Chondrocyte (in vitro differentiated cells): ENCODE measurements around the gene HAX1. TPM values are rescaled to one million over a fixed set of nuclear protein-coding genes. Genes with fewer than 3 reads are reported as not detected.

ENCODE experiments used
- DNase-seq: peaks from one replicate; pipeline ENCODE4 v3.0.0; 2021; ENCODE audit warnings: mixed read lengths, low spot score
- H3K27ac Mint-ChIP-seq: one replicate; pipeline ENCODE4 v1.8.0; 2021; ENCODE audit warnings: mild to moderate bottlenecking, moderate library complexity, mixed read lengths; ENCODE audit not compliant: unreplicated experiment
- H3K27me3 Mint-ChIP-seq: 2 replicates; pipeline ENCODE4 v1.8.0; 2021; ENCODE audit warnings: low read depth, mixed read lengths
- H3K36me3 Mint-ChIP-seq: 2 replicates; pipeline ENCODE4 v1.8.0; 2021; ENCODE audit warnings: low read depth, mixed read lengths
- H3K4me1 Mint-ChIP-seq: 2 replicates; pipeline ENCODE4 v1.8.0; 2021; ENCODE audit warnings: low read depth, mild to moderate bottlenecking, mixed read lengths
- H3K4me3 Mint-ChIP-seq: one replicate; pipeline ENCODE4 v1.8.0; 2021; ENCODE audit warnings: mild to moderate bottlenecking, moderate library complexity, mixed read lengths; ENCODE audit not compliant: unreplicated experiment
- H3K9me3 Mint-ChIP-seq: 2 replicates; pipeline ENCODE4 v1.8.0; 2021; ENCODE audit warnings: low read depth, mixed read lengths
- total RNA-seq: library from RNA; stranded (reverse); gene quantifications from 3 replicates; pipeline ENCODE4 v1.2.1, GENCODE V29; 2021
- TF ChIP-seq, protein P1 (sequence below): fragments of 200-600 bp; sonication (generic); IDR thresholded peaks from 2 replicates; pipeline ENCODE4 v1.5.0; 2021; ENCODE audit warnings: antibody characterized with exemption, mild to moderate bottlenecking, moderate library complexity

HAX1 gene
- total RNA-seq, 1 donor from 2014 or later: 104 TPM

DNA sequence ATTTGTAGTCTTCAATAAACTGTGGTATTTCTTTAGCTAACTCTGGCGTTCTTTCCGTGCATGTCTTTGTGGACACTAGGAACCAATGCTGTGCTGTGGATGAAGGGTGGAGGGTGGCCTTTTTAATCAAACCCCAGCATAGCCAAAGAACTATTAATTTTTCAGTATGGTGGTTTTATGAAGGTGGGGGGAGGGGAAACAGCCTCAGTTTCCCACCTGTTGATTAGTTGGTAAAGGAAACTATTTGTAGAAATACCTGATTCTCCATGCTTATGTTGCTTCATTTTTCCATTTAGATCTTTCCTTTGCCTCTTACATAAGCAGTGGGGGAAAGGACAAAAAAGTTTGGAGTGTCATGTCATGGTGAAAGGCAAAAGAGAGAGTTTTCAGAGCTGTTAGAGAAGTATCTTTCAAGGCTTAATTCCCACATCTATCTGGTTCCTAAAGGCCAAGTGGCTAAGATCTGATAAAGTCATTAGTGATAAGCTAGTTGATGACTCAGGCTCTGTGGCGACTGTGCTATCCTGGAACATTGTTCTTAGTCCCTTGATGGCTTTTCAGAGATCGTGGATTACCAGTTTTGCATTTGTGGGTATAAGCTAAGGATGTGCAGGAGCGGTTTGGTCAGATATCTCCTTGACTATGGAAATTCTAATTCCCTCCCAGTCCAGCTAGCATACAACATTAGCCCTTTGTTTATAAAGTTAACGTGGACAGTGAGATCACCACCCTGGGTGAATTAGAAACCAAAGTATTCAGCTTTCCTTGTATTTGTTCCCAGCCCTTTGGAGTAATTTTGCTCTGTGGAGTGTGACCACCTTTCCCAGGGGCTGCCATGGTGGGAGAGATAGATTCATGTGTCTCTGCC lies 8.7 kb upstream of the HAX1 start:
- DNase-seq: no peak
- Mint-ChIP-seq H3K4me3 (no peak overlapping the region), H3K36me3 (peaks cover 39% of the 10 kb centered on the region), H3K9me3 (no peaks in the 10 kb centered on the region), H3K27me3 (no peaks in the 10 kb centered on the region), H3K27ac (peak overlapping the region; percentile 53), H3K4me1 (no peaks in the 10 kb centered on the region)
- TF ChIP-seq, protein P1, sequence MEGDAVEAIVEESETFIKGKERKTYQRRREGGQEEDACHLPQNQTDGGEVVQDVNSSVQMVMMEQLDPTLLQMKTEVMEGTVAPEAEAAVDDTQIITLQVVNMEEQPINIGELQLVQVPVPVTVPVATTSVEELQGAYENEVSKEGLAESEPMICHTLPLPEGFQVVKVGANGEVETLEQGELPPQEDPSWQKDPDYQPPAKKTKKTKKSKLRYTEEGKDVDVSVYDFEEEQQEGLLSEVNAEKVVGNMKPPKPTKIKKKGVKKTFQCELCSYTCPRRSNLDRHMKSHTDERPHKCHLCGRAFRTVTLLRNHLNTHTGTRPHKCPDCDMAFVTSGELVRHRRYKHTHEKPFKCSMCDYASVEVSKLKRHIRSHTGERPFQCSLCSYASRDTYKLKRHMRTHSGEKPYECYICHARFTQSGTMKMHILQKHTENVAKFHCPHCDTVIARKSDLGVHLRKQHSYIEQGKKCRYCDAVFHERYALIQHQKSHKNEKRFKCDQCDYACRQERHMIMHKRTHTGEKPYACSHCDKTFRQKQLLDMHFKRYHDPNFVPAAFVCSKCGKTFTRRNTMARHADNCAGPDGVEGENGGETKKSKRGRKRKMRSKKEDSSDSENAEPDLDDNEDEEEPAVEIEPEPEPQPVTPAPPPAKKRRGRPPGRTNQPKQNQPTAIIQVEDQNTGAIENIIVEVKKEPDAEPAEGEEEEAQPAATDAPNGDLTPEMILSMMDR: no peak

DNA sequence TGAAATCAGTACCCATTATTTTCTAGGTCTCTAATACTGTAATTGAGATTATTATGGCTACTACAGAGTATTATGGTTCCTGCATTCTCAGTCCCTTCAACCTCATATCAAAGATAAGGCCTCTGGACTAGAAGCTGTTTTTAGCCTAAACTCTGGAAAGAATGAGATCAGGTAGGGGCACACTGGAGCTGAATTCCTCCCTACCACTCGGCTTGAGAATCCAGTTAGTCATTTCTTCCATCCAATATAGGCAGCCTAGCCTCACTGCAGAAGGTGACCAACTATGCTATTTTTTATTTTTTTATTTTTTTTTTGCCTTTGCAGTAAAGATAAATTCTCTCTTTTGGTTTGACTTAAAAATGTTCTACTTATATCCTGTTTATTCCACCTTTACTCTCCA lies 8.0 kb upstream of the HAX1 start:
- Mint-ChIP-seq H3K36me3 (peaks cover 46% of the 10 kb centered on the region), H3K27me3 (no peaks in the 10 kb centered on the region), H3K4me1 (no peaks in the 10 kb centered on the region), H3K9me3 (no peaks in the 10 kb centered on the region), H3K4me3 (no peak overlapping the region), H3K27ac (peak overlapping the region; percentile 53)
- TF ChIP-seq, protein P1: no peak
- DNase-seq: no peak

DNA sequence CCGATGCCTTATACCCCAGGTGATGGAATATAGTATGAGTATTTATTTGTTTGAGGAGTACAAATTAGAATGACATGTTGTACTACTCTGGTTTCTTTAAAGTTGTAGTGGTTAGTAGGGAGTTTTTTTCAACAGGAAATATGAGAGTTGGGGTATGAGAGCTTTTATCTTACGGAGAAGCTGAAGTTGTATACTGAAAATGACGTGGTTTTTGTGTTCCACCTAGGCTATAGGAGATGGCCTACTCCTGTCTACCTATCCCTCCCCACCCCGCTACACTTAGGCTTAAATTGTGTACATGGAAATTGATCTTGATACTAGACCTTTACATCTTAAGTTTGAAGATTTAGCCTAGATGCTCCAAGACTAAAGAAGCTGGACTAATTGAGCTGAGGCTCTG lies 6.8 kb upstream of the HAX1 start:
- H3K4me1 Mint-ChIP-seq: no peaks in the 10 kb centered on the region
- no peak overlapping the region for H3K4me3 Mint-ChIP-seq
- peaks cover 43% of the 10 kb centered on the region for H3K36me3 Mint-ChIP-seq
- no peaks in the 10 kb centered on the region for H3K27me3 Mint-ChIP-seq
- H3K9me3 Mint-ChIP-seq: no peaks in the 10 kb centered on the region
- TF ChIP-seq, protein P1: no peak
- no peak for DNase-seq
- H3K27ac Mint-ChIP-seq: peak overlapping the region; percentile 32

DNA sequence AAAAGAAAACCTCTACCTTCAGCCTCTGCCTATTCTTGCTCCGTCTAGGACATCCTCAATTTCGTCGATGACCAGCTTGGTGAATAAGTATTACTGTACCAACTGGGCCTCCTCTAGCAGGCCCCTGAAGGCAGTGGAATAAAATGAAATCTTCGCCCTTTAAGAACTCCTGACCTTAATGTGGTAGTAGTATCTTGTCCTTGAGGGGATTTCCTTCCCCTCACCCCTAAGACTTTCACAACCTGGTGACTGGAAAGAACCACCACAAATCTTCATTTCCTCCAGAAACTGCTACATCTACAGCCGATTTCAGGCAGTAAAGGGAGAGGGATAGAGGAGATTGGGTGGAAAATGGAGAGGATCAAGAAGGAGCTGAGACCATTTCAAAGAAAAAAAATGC lies 1.6 kb upstream of the HAX1 start:
- Mint-ChIP-seq H3K4me1 (peaks cover 35% of the 10 kb centered on the region), H3K9me3 (no peaks in the 10 kb centered on the region), H3K27ac (peak overlapping the region; percentile 62), H3K36me3 (peaks cover 26% of the 10 kb centered on the region), H3K4me3 (no peak overlapping the region), H3K27me3 (no peaks in the 10 kb centered on the region)
- TF ChIP-seq, protein P1: no peak
- DNase-seq: no peak

DNA sequence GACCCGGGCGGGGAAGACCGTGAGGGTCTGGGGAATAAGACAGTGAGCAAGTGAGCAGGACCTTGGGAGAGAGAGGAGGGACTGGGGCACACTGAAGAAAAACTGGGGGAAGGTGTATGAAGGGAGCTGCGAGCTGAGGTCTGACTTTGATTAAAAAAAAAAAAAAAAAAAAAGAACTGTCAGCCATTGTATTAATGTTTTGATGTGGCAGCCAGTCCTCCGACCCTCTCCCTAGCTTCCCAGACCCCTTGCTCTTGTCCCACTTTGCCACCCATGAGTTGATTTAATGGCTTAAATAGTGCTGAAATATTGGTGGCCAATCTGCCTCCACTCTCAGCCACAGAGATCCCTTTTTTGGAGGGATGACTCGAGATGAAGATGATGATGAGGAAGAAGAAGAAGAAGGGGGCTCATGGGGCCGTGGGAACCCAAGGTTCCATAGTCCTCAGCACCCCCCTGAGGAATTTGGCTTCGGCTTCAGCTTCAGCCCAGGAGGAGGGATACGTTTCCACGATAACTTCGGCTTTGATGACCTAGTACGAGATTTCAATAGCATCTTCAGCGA lies 652 bp downstream of the HAX1 start:
- no peaks in the 10 kb centered on the region for H3K9me3 Mint-ChIP-seq
- peaks cover 29% of the 10 kb centered on the region for H3K36me3 Mint-ChIP-seq
- H3K4me1 Mint-ChIP-seq: peaks cover 35% of the 10 kb centered on the region
- peak overlapping the region; percentile 97 for H3K27ac Mint-ChIP-seq
- no peaks in the 10 kb centered on the region for H3K27me3 Mint-ChIP-seq
- TF ChIP-seq, protein P1: no peak
- no peak for DNase-seq
- H3K4me3 Mint-ChIP-seq: peak overlapping the region; percentile 98
